ENCODE results near the gene PGBD5. TPM values are rescaled to one million over a fixed set of nuclear protein-coding genes. Genes with fewer than 3 reads are reported as not detected.
A peak's percentile ranks its signal among the peaks of the same experiment; 100 is the strongest.

The PGBD5 gene
- total and polyA plus RNA-seq, 2 of the 13 experiments (the other 11 are each of a cell fraction or from before 2014, with no cell fraction given), result 0.04 to 0.13 TPM

GRCh38 chr1:230381049-230381467 is 45.1 kb downstream of the PGBD5 start:
- Histone ChIP-seq H3K4me1 (ENCODE audit: insufficient read depth, low read length) (peaks cover 21% of the 10 kb centered on the region), H3K79me2 (ENCODE audit: insufficient read depth, low read length) (no peaks in the 10 kb centered on the region), H3K4me2 (ENCODE audit: low read depth, low read length) (peak overlapping the region; percentile 46), H3K9me3 (ENCODE audit: low read length) (peaks cover 13% of the 10 kb centered on the region), H3K4me3 (replicated peaks in 1 of 3; ENCODE audit: insufficient read depth in 1 of 3, low read depth in 2 of 3, low read length in 3 of 3) (0 out of 6 replicates have a peak overlapping the region, but pooled peaks of 1 of the 3 experiments have one; percentile 9), H3K36me3 (replicated peaks in 1 of 2; ENCODE audit: control insufficient read depth in 1 of 2, insufficient read depth in 2 of 2, low read length in 2 of 2) (no peaks in the 10 kb centered on the region), H4K20me1 (ENCODE audit: insufficient read depth, low read length) (no peaks in the 10 kb centered on the region), H3K27me3 (ENCODE audit: control insufficient read depth in 1 of 2, insufficient read depth in 2 of 2, low read length in 2 of 2) (no peaks in the 10 kb centered on the region), H3K9ac (ENCODE audit: insufficient read depth, low read depth, low read length) (no peak overlapping the region), H2AFZ (ENCODE audit: low read length) (no peak overlapping the region), H3K27ac (ENCODE audit: extremely low read length, insufficient read depth, low read length) (no peak overlapping the region)
- 0% methylated on average over 1 of the region's 5 CpGs for WGBS (ENCODE audit: low lambda C conversion rate)
- peak; percentile 56 for ATAC-seq
- FAIRE-seq, result no peak
- TF ChIP-seq SOX13 (IDR thresholded peaks at IDR 0.05) (no peak), SOX13 (CRISPR knock-in tag; conservative IDR thresholded peaks at IDR 0.05 in 1 of 2, IDR thresholded peaks at IDR 0.05 in 1 of 2) (peak in 1 of 2 experiments; percentile 84; a peak in 2 of 4 replicates), ZNF569 (CRISPR knock-in tag; IDR thresholded peaks at IDR 0.05; ENCODE audit: borderline replicate concordance) (no peak), SOX6 (IDR thresholded peaks at IDR 0.05) (no peak), SOX6 (CRISPR knock-in tag; IDR thresholded peaks at IDR 0.05) (peak; percentile 94), RBM22 (optimal IDR thresholded peaks at IDR 0.05; ENCODE audit: low read length) (no peak), ZNF619 (CRISPR knock-in tag; IDR thresholded peaks at IDR 0.05) (no peak), CEBPB (IDR thresholded peaks at IDR 0.05; ENCODE audit: borderline replicate concordance, low read depth, low read length) (peak; percentile 76), FOXP1 (IDR thresholded peaks at IDR 0.05) (no peak), FOXP1 (CRISPR knock-in tag; IDR thresholded peaks at IDR 0.05) (peak; percentile 28; the same call in 1 of the 2 replicates), SOX5 (CRISPR knock-in tag; IDR thresholded peaks at IDR 0.05; ENCODE audit: borderline replicate concordance) (peak; percentile 83), CEBPG (CRISPR knock-in tag; IDR thresholded peaks at IDR 0.05) (peak; percentile 68), ZNF382 (CRISPR knock-in tag; IDR thresholded peaks at IDR 0.05; ENCODE audit: borderline replicate concordance) (no peak), ZNF691 (CRISPR knock-in tag; IDR thresholded peaks at IDR 0.05; ENCODE audit: borderline replicate concordance, low read depth) (no peak), ZNF512B (CRISPR knock-in tag; IDR thresholded peaks at IDR 0.05; ENCODE audit: borderline replicate concordance) (no peak)
- POLR2A ChIA-PET, result no interaction called here
- CTCF ChIA-PET (ENCODE audit: low intra/inter-chr PET ratio, low total read pairs), result no interaction called here
- peak; percentile 35 for DNase-seq (ENCODE audit: low spot score)
- intact Hi-C loops (cut with micrococcal nuclease; ENCODE audit: unreplicated experiment), result no loop called here
- no TSS peak for BruUV-seq (replicated peaks)
- in situ Hi-C loops (cut with HindIII; ENCODE audit: extremely low pct_ligation_motif_present, low pct_unique_long_range_greater_than_20kb), result no loop called here
